ENCODE data around the gene VPS35L. TPM values are rescaled to one million over a fixed set of nuclear protein-coding genes. Genes with fewer than 3 reads are reported as not detected.
A peak's percentile ranks its signal among the peaks of the same experiment; 100 is the strongest.

VPS35L gene
- total RNA-seq, 2 donors from 2014 or later = 27.0 to 28.3 TPM

- DNase-seq (ENCODE audit: low spot score) = no peak
- Histone ChIP-seq H3K36me3 (peaks cover 30% of the 10 kb centered on the region), H3K27me3 (no peaks in the 10 kb centered on the region)
Measured at GRCh38 chr16:19583665-19584300, 28.3 kb downstream of the VPS35L start.

GRCh38 chr16:19588661-19589060, 33.2 kb downstream of the VPS35L start:
- DNase-seq (ENCODE audit: low spot score) = no peak
- Histone ChIP-seq H3K4me1 (peaks cover 0 to 22% of the 10 kb centered on the region in 2 donors), H3K36me3 (peaks cover 23% of the 10 kb centered on the region), H3K27me3 (no peaks in the 10 kb centered on the region), H3K4me3 (no peak overlapping the region), H3K9me3 (no peaks in the 10 kb centered on the region), H3K27ac (peak overlapping the region; percentile 11 to 58)
- no peak for TF ChIP-seq CTCF (IDR thresholded peaks at IDR 0.05)

More at GRCh38 chr16:19583665-19584300, 28.3 kb downstream of the VPS35L start:
- Histone ChIP-seq H3K27ac (no peak overlapping the region), H3K9me3 (no peaks in the 10 kb centered on the region), H3K4me3 (no peak overlapping the region), H3K4me1 (peaks cover 0 to 7% of the 10 kb centered on the region in 2 donors)
- TF ChIP-seq CTCF (IDR thresholded peaks at IDR 0.05) = peak; percentile 71 to 78

GRCh38 chr16:19589106-19589505, 33.6 kb downstream of the VPS35L start:
- H3K4me3 ChIP-seq = no peak overlapping the region
- no peak for DNase-seq (ENCODE audit: low spot score)
- peaks cover 0 to 22% of the 10 kb centered on the region in 2 donors for H3K4me1 ChIP-seq
- peak overlapping the region; percentile 11 to 58 for H3K27ac ChIP-seq
- TF ChIP-seq CTCF (IDR thresholded peaks at IDR 0.05) = no peak
- H3K27me3 ChIP-seq = no peaks in the 10 kb centered on the region
- H3K9me3 ChIP-seq = no peaks in the 10 kb centered on the region
- H3K36me3 ChIP-seq = peaks cover 26% of the 10 kb centered on the region

- Histone ChIP-seq H3K4me3 (no peak overlapping the region), H3K4me1 (peaks cover 0 to 22% of the 10 kb centered on the region in 2 donors), H3K36me3 (peaks cover 26% of the 10 kb centered on the region), H3K9me3 (no peaks in the 10 kb centered on the region), H3K27me3 (no peaks in the 10 kb centered on the region), H3K27ac (peak overlapping the region; percentile 11 to 58)
- TF ChIP-seq CTCF (IDR thresholded peaks at IDR 0.05) = no peak
- DNase-seq (ENCODE audit: low spot score) = no peak
Measured at GRCh38 chr16:19589771-19590302, 34.3 kb downstream of the VPS35L start.

- TF ChIP-seq CTCF (IDR thresholded peaks at IDR 0.05) = no peak
- Histone ChIP-seq H3K27ac (peak overlapping the region in 1 of 2 donors; percentile 73), H3K36me3 (peaks cover 33% of the 10 kb centered on the region)
Measured at GRCh38 chr16:19595043-19595767, 39.7 kb downstream of the VPS35L start.

More at GRCh38 chr16:19595043-19595767, 39.7 kb downstream of the VPS35L start:
- Histone ChIP-seq H3K4me3 (no peak overlapping the region), H3K27me3 (no peaks in the 10 kb centered on the region), H3K9me3 (no peaks in the 10 kb centered on the region), H3K4me1 (peaks cover 0 to 3% of the 10 kb centered on the region in 2 donors)
- DNase-seq (ENCODE audit: low spot score) = no peak

Measured in right atrium auricular region (tissue), 2 donors.